Bone marrow (tissue), 2 donors: ENCODE measurements around the gene DTX2.
"Not testable (repeated sequence)": the region's sequence is repeated elsewhere in the genome, so short reads cannot be mapped to it uniquely, and the experiment has no call there.

ENCODE experiments used
- DNase-seq, 2 donors: peaks; one replicate each; lab custom pipeline; 2025; lab: John Stamatoyannopoulos, UW

The DTX2 gene

GRCh38 chr7:76487969-76488368 lies 26.5 kb downstream of the DTX2 start:
- DNase-seq, result not testable (repeated sequence)

- DNase-seq, result not testable (repeated sequence)
These were observed 30.6 kb downstream of the DTX2 start for GRCh38 chr7:76492139-76492538.

GRCh38 chr7:76495717-76496116 lies 34.2 kb downstream of the DTX2 start:
- DNase-seq, result not testable (repeated sequence)

- not testable (repeated sequence) for DNase-seq
These were observed 36.5 kb downstream of the DTX2 start for GRCh38 chr7:76497918-76498582.

GRCh38 chr7:76498583-76499200 lies 37.2 kb downstream of the DTX2 start:
- not testable (repeated sequence) for DNase-seq

- DNase-seq, result not testable (repeated sequence)
These were observed 37.9 kb downstream of the DTX2 start for GRCh38 chr7:76499201-76499923.

- DNase-seq, result not testable (repeated sequence)
These were observed 38.4 kb downstream of the DTX2 start for GRCh38 chr7:76499924-76500241.

- DNase-seq, result not testable (repeated sequence)
These were observed 40.7 kb downstream of the DTX2 start for GRCh38 chr7:76502224-76502623.

- DNase-seq, result not testable (repeated sequence)
These were observed 41.3 kb downstream of the DTX2 start for GRCh38 chr7:76502836-76503235.

GRCh38 chr7:76503244-76503643 lies 41.7 kb downstream of the DTX2 start:
- not testable (repeated sequence) for DNase-seq

- DNase-seq, result not testable (repeated sequence)
These were observed 43.0 kb downstream of the DTX2 start for GRCh38 chr7:76504351-76505167.

- DNase-seq, result no peak
These were observed 43.9 kb downstream of the DTX2 start for GRCh38 chr7:76505168-76506080.

GRCh38 chr7:76506081-76506440 lies 44.6 kb downstream of the DTX2 start:
- DNase-seq, result no peak

- DNase-seq, result not testable (repeated sequence)
These were observed 45.1 kb downstream of the DTX2 start for GRCh38 chr7:76506643-76507042.

- DNase-seq, result no peak
These were observed 46.4 kb downstream of the DTX2 start for GRCh38 chr7:76507723-76508406.

GRCh38 chr7:76509931-76510877 lies 48.7 kb downstream of the DTX2 start, which contains the start of gene UPK3B:
Gene UPK3B, plus strand, starts transcription at chr7:76510552. Its CDS starts 101 bp downstream, at chr7:76510653.
- DNase-seq, result no peak

GRCh38 chr7:76511200-76511910 lies 49.8 kb downstream of the DTX2 start:
- not testable (repeated sequence) for DNase-seq
